ENCODE data around the gene OR2AG2.

- TF ChIP-seq, protein P1, sequence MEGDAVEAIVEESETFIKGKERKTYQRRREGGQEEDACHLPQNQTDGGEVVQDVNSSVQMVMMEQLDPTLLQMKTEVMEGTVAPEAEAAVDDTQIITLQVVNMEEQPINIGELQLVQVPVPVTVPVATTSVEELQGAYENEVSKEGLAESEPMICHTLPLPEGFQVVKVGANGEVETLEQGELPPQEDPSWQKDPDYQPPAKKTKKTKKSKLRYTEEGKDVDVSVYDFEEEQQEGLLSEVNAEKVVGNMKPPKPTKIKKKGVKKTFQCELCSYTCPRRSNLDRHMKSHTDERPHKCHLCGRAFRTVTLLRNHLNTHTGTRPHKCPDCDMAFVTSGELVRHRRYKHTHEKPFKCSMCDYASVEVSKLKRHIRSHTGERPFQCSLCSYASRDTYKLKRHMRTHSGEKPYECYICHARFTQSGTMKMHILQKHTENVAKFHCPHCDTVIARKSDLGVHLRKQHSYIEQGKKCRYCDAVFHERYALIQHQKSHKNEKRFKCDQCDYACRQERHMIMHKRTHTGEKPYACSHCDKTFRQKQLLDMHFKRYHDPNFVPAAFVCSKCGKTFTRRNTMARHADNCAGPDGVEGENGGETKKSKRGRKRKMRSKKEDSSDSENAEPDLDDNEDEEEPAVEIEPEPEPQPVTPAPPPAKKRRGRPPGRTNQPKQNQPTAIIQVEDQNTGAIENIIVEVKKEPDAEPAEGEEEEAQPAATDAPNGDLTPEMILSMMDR (IDR thresholded peaks at IDR 0.05; ENCODE audit: low read length), result no peak
- no peak for TF ChIP-seq EZH2 (IDR thresholded peaks at IDR 0.05; ENCODE audit: borderline replicate concordance, low read length)
Observed at GRCh38 chr11:6717426-6717825, 54.4 kb downstream of the OR2AG2 start.

Data from OCI-LY1 (cell line).